RWPE1 (cell line): ENCODE data around the gene IFT172.
"Not testable (repeated sequence)": the region's sequence is repeated elsewhere in the genome, so short reads cannot be mapped to it uniquely, and the experiment has no call there.

ENCODE experiments used
- CTCF ChIA-PET: fragments of 350-600 bp; sonication (Branson Sonifier 250); formaldehyde crosslinking; extraction: SDS; loops from one replicate; lab custom pipeline; 2021; lab: Yijun Ruan, JAX
- POLR2A ChIA-PET: fragments of 400-600 bp; formaldehyde crosslinking; extraction: SDS; loops from one replicate; lab custom pipeline; 2020; ENCODE audit warnings: antibody characterized with exemption; ENCODE audit not compliant: low non-redundant PET; lab: Yijun Ruan, JAX
- DNase-seq: peaks from one replicate; pipeline ENCODE4 v3.0.0; 2012; ENCODE audit warnings: low spot score
- H3K27ac ChIP-seq: fragments of 450-650 bp; 2 replicates; pipeline ENCODE4 v1.5.1; 2017
- TF ChIP-seq, protein P1 (sequence below): fragments of 450-650 bp; conservative IDR thresholded peaks from 2 replicates; pipeline ENCODE4 v1.5.1; 2017; ENCODE audit warnings: low read depth, mild to moderate bottlenecking

IFT172 gene

DNA sequence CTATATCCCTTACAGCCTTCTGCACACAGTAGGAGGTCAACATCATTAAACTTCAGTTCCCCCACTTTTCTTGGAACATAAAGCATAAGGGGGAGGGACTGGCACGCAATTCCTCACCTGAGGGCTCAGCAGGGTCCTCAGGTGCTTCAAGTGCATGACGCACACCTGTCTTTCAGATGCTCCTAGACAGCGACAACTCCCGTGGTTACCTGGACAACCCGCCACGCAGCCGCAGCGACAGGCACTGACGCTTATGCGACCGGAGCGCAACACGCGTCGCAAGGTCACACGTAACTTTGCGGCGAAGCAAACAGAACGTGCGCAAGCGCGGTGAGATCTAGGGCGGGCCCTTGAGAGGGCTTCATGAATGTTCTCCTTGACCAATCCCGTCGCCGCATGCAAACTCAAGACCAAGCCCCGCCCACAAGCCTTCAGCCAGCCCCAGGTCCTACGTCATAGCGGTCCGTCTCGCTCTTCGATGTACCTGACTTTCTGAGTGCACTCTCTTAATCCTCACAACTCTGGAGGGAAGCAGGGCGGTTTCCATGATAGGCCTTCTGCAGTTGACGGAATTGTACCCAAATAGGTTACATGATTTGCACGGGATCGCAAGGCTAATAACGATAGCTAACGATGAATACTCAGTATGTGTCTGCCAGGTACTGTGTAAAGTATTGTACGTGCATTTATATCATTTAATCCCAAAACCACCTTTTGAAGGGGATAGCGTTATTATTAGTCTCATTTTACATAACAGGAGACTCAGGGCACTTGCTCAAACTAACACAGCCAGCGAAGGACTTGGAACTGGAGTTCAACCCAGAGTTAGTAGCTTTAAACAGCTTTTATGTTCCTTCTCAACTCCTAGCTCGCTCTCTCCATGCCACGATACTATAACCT is at the start of gene IFT172:
Gene IFT172, minus strand, starts transcription at position 246 of the 900 bp plus-strand sequence. Its CDS starts 90 bp downstream, at position 156.
- peak; percentile 97 for DNase-seq
- ChIA-PET CTCF (no interaction called here), POLR2A (no interaction called here)
- TF ChIP-seq, protein P1, sequence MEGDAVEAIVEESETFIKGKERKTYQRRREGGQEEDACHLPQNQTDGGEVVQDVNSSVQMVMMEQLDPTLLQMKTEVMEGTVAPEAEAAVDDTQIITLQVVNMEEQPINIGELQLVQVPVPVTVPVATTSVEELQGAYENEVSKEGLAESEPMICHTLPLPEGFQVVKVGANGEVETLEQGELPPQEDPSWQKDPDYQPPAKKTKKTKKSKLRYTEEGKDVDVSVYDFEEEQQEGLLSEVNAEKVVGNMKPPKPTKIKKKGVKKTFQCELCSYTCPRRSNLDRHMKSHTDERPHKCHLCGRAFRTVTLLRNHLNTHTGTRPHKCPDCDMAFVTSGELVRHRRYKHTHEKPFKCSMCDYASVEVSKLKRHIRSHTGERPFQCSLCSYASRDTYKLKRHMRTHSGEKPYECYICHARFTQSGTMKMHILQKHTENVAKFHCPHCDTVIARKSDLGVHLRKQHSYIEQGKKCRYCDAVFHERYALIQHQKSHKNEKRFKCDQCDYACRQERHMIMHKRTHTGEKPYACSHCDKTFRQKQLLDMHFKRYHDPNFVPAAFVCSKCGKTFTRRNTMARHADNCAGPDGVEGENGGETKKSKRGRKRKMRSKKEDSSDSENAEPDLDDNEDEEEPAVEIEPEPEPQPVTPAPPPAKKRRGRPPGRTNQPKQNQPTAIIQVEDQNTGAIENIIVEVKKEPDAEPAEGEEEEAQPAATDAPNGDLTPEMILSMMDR: no peak
- H3K27ac ChIP-seq: peak within 1 kb of the TSS; percentile 57

GRCh38 chr2:27538839-27539450 is 49.4 kb upstream of the IFT172 start:
- H3K27ac ChIP-seq, CTCF ChIA-PET, DNase-seq, POLR2A ChIA-PET: not testable (repeated sequence)

GRCh38 chr2:27537287-27537686 is 47.7 kb upstream of the IFT172 start:
- POLR2A ChIA-PET: no interaction called here
- no peak overlapping the region for H3K27ac ChIP-seq
- no peak for DNase-seq
- CTCF ChIA-PET: interaction anchor here (0.6 kb wide), 2 partner anchors 12 to 85 kb away, joined by 3 to 7 read pairs; no protein-coding TSS in a partner anchor
- TF ChIP-seq, protein P1: no peak

- CTCF ChIA-PET: interaction anchor here (0.6 kb wide), 1 partner anchor 14 kb away, joined by 3 read pairs; no protein-coding TSS in a partner anchor
- H3K27ac ChIP-seq: no peak overlapping the region
- DNase-seq: no peak
- TF ChIP-seq, protein P1: no peak
- POLR2A ChIA-PET: no interaction called here
These were observed 42.4 kb upstream of the IFT172 start for GRCh38 chr2:27531983-27532382.

GRCh38 chr2:27527182-27527581 is 37.6 kb upstream of the IFT172 start:
- TF ChIP-seq, protein P1: no peak
- ChIA-PET POLR2A (no interaction called here), CTCF (no interaction called here)
- DNase-seq: peak; percentile 67
- H3K27ac ChIP-seq: no peak overlapping the region

GRCh38 chr2:27522400-27522945 is 32.9 kb upstream of the IFT172 start:
- POLR2A ChIA-PET: no interaction called here
- TF ChIP-seq, protein P1: no peak
- CTCF ChIA-PET: interaction anchor here (0.6 kb wide), 1 partner anchor 1375 kb away, joined by 3 read pairs; no protein-coding TSS in a partner anchor
- DNase-seq: no peak
- no peak overlapping the region for H3K27ac ChIP-seq
